ENCODE data around the gene RPL6.

- TF ChIP-seq CTCF (IDR thresholded peaks at IDR 0.05) (no peak), POLR2A (IDR thresholded peaks at IDR 0.05) (no peak)
Observed at GRCh38 chr12:112431965-112432364, 22.6 kb upstream of the RPL6 start.

Measured in sigmoid colon (tissue), 3 donors.